Sigmoid colon (tissue), 3 donors: ENCODE measurements around the gene GBP2.

ENCODE experiments used
- POLR2A ChIP-seq, 2 donors: fragments of 450-650 bp; IDR thresholded peaks; one replicate each; pipeline ENCODE4 v1.6.1; 2016; ENCODE audit warnings: antibody characterized with exemption in 2 of 2, mild to moderate bottlenecking in 2 of 2, moderate library complexity in 2 of 2
- TF ChIP-seq, protein P1 (sequence below), 4 experiments: fragments of 450-650 bp in 3 of 4; fragments of 200-600 bp in 1 of 4; IDR thresholded peaks; one replicate each; pipeline ENCODE4 v1.5.1; 2016 to 2019; ENCODE audit warnings: antibody characterized with exemption in 4 of 4, mild to moderate bottlenecking in 3 of 4, moderate library complexity in 2 of 4

DNA sequence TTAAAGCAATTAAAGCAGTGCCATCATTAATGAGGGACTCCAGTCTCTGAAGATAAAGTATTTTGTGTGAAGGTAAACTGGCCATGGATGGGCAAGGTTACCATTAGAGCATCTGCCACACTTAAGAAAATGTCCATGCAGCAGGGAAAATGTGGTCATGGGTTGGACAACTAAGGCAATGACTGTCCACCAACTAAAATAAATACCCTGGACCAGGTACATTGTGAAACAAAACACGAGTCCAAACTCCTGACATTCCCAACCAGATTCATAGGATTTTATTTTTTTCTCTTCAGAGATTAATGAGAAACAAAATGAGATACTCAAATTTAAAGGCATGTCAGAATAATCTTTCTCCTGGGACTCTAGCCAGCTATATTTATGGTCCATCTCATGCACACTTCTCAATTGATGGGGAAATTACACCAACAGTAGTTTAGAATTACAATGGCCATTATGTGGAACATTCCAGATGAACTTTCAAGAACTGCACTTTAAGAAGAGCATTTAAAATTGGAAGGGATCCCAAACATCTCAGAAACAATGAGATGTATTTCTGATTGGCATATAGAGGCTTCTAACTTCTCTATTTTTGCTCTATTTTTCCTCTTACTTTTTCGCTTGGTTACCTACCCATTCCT lies 41.8 kb upstream of the GBP2 start:
- no peak for TF ChIP-seq POLR2A (IDR thresholded peaks at IDR 0.05)
- TF ChIP-seq, protein P1, sequence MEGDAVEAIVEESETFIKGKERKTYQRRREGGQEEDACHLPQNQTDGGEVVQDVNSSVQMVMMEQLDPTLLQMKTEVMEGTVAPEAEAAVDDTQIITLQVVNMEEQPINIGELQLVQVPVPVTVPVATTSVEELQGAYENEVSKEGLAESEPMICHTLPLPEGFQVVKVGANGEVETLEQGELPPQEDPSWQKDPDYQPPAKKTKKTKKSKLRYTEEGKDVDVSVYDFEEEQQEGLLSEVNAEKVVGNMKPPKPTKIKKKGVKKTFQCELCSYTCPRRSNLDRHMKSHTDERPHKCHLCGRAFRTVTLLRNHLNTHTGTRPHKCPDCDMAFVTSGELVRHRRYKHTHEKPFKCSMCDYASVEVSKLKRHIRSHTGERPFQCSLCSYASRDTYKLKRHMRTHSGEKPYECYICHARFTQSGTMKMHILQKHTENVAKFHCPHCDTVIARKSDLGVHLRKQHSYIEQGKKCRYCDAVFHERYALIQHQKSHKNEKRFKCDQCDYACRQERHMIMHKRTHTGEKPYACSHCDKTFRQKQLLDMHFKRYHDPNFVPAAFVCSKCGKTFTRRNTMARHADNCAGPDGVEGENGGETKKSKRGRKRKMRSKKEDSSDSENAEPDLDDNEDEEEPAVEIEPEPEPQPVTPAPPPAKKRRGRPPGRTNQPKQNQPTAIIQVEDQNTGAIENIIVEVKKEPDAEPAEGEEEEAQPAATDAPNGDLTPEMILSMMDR (IDR thresholded peaks at IDR 0.05), result no peak
